HG02973 (cell line): ENCODE results near the gene CHD5.

Experiments
- ATAC-seq: cut with Tn5 transposase; IDR thresholded peaks from one replicate; pipeline ENCODE4 v1.9.1; 2021; ENCODE audit warnings: moderate library complexity; ENCODE audit not compliant: unreplicated experiment

CHD5 gene

DNA sequence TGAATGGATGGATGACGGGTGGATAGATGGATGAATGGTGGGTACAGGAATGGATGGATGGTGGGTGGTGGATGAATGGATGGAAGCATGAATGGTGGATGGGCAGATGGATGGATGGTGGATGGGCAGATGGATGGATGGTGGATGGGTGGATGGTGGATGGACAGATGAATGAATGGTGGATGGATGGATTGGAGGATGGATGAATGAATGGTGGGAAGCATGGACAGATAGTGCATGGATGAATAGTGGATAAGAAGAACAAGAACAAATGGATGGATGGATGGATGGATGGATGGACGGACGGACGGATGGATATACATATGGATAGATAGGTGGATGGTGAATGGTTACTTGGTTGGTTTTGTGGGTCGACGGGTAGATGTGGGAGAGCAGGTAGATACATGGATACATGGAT, 4.7 kb downstream of the CHD5 start:
- ATAC-seq, result no peak

DNA sequence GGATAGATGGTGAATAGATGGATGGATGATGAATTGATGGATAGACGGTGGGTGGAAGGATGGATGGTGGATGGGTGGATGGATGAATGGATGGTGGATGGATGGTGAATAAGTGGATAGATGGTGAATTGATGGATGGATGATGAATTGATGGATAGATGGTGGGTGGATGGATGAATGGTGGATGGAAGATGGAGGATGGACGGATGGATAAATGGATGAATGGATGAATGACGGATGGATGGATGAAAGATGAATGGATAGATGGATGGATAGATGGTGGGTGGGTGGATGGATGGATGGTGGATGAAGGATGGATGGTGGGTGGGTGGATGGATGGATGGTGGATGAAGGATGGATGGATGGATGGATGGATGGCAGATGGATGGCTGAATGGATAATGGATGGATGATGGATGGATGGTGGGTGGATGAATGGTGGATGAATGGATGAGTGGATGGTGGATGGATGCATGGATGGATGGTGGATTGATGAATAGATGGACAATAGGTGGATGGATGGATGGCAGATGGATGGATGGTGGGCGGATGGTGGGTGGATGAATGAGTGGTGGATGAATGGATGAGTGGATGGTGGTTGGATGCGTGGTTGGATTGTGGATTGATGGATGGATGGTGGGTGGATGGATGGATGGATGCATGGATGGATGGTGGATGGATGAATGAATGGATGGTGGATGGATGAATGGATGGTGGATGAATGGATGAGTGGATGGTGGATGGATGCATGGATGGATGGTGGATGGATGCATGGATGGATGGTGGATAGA, 5.3 kb downstream of the CHD5 start:
- ATAC-seq, result no peak

DNA sequence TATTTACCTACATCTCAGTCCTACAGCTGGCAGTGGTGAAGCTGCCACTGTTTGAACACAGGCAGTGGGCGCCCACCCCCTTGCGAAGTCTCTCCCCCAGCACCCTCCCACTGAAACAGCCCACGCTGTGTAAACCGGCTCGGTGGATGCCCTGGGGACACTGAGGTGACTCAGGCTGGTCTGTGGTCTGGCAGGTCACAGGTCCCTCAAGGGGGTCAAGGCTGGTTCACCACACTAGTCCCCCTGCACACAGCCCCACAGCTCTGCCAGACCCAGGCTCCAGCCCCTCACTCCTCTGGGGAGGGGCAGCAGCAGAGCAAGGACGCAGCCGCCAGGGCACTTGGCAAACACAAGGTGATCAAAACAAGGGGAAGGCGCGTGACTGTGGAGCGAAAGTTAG, 7.6 kb downstream of the CHD5 start:
- no peak for ATAC-seq

DNA sequence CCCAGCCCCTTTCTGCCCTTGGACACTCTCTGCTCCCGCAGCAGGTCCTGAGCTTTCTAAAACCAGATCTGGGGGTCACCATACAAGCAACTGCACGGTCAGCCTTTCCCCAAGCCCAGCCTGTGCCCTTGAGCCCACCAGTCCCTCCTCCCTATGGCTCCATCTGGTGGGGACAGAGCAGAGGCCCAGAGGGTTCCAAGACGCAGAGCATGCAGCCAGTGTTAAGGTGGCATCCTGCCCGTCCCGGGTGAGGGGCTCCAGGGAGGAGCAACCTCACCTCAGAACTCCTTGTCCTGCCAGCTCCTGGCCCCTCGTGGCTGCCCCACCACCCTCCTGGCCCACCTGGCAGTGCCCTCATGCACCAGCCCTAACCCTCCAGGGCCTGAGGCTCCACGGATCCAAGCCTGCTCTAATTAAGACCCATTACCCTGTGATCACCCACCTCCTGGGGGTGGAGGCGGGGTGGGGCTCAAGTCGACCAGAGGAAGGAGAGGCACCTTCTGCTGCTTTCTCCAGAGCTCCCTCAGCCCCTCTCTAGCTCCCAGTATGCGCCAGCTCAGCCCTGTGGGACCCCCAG, 8.5 kb downstream of the CHD5 start:
- ATAC-seq, result no peak

DNA sequence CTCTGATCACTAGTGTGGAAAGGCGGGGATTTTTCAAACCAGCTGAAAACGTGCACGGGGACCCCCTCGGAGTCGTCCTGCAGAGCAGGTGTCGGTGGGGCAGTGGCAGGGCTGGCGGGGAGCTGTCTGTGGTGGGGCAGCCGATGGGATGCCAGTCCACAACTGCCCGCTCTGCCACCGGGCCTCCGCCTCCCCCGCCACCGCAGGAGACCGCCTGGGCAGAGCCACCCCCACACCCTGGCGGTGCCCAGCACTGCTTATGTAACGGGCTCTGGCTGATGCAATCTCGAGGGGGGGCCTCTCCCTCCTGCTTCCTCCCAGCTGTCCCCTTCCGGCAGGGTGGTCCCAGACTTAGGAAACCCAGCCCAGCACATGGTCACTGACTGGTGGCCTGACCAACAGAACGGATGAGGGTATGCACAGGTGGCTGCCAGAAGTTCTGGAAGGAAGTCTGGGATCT, 9.3 kb downstream of the CHD5 start:
- ATAC-seq, result no peak

DNA sequence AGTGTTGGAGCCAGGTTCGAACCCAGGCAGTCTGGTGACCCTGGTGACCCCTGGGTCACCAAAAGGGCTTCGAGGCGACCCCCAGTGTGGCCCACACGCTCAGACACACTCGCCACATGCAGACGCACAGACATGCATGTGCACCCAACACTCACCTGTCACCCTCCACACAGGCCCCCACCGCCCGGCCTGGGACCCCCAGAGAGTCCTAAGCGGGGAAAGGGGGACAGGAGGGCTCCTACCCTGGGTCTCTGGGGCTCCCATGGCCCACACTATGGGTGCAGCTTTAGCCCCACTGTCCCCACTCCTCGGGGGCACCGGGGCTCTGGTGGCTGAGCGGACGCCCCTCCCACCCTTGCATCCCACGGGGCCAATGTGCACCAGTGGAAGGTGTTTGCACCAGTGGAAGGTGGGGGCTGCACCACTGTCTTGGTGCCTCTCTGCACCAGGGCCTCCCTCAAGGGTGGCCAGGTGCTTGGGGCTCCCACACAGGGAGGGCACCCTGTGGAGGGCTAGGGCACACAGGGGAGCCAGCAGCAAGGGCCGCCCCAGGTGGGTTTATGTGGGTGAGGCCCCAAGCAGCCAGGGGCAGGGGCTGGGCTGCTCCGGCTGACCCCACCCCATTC, 9.9 kb downstream of the CHD5 start:
- ATAC-seq, result no peak

DNA sequence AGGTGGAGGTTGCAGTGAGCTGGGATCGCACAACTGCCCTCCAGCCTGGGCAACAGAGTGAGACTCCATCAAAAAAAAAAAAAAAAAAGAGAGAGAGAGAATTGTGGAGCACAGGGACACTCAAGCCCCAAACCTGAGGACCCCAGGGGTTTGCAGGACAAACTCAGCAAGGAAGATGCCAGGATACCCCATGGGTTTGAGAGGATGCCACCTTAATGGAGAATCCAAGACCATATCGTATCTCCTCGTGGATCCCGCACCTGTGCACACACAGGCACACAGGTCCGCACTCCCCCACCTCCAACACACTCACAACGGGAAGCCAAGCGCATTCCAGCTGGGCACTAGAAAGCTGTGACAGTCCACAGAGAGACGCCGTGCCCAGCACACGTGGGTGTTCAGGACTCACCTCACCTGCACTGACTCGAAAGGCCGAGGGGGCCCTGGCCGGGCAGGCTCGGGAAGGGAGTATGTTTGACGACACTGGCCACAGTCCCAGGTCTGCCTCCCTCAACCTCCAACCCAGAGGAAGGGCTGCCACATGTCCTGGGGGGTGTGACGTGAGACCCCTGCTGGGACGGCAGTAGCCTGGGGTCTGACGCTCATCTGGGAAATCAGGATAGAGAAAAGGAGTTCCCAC, 11.1 kb downstream of the CHD5 start:
- no peak for ATAC-seq

DNA sequence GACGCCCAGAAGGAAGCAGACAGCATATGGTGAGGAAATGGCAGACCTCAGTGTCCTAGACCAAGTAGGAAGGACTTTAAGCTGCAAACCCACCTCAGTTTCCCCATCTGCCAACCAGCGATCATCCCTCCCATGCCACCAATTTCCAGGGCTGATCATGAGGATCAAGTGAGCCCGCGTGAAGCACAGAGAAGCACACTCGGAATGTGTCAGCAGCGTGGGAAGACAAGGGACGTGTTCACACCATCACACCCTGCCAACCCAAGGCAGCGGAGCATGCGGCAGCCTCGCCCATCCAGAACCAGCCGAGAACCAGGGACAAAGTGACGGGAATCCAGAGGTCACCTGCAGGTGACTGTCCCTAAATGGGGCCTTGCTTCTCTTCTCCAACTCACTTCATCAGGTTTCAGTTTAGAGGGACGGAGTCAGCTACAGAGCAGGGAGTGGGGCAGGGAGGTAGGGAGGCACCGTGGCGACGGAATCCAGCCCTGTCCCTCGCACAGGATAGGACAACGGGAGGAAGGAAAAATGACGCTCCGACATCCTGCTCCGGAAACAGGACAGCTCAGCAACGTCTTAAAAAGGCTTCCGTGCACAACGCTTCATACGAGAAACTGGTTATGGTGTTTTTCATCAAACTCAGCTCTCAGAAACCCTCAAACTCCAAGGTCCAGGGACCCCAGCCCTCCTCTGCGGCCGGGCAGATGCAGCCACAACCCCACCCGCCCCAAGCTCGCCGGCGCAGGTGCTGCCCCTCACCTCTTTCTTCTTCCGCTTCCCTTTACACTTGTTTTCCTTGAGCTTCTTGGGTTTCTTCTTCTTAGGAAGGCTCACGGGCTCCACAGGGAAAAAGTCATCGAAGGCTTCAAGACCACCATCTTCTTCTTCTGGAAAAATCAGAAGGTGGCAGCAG, 12.5 kb downstream of the CHD5 start:
- ATAC-seq, result no peak

DNA sequence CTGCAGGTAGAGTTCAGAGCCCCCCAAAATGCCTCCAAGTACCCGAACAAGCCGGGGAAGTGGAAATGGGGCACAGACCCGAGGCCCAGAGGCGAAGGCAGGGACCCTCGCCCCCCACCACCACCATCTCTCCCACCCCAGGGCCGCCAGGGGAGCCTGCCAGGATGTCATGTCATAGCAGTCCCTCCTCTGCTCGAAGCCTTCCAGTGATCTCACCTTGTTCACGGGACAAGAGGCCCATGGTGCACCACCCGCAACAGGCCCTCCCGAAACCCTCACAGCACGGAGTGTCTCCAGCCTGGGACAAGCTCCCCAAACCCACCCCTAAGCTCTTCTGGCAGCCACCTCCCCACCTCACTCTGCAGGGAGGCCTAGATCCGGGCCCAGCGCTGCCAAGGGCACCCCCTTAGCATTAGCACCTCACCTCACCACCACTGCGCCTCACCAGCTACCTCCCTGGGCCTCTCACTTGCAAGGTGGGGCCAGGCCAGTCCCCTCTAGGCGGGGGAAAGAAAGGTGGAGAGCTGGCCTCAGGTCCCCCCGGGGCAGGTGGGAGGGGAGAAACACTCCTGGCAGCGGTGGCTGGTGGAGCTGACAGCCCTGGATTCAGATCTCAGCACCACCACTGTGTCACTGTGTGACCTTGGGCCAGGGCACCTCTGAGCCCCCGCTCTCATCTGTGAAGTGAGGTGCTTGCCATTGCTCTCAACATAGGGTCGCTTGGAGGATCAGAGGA, 13.3 kb downstream of the CHD5 start:
- ATAC-seq, result no peak

DNA sequence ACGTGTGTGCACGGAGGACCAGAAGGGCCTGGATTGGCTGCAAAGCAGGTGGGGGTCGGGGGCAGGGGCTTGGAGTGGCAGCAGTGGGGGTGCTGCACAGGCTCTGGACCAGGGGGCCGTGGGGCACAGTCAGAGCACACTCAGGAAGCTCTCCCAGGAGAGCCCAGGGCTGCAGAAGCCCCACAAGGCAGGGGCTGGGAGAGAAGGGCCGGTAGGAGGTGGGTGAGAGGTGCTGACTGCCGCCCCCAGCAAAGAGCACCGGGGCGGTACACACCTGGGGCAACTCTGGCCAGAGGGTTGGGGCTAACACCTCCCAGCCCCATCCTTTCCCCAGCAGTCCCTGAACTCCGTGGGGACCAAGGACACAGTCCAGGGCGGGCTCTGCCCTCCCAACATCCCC, 13.9 kb downstream of the CHD5 start:
- ATAC-seq, result no peak

DNA sequence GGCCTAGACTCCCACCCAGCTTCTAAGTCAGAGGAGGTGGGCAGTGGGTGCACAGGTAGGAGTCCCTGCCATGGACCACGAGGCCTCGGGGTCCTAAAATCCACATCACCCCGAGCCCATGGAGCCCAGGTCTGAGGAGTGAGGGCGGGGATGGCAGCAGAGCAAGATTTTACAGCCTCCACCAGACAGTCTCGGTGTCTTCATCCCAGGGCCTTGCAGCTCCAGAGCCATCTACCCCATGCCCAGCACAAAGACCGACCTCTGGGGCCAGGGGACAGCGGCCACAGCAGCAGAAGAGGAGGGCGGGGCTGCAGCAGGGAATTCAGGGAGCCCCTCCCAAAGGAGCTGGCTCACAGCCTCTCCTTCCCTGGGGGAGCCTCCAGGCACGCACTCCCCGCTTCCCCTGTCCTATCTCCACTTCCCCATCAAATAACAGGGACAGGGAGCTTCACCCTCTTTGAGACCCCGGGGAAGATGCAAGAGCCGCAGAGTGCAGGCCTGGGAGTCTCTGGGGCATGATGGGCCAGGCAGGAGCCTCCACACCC, 14.6 kb downstream of the CHD5 start:
- no peak for ATAC-seq

DNA sequence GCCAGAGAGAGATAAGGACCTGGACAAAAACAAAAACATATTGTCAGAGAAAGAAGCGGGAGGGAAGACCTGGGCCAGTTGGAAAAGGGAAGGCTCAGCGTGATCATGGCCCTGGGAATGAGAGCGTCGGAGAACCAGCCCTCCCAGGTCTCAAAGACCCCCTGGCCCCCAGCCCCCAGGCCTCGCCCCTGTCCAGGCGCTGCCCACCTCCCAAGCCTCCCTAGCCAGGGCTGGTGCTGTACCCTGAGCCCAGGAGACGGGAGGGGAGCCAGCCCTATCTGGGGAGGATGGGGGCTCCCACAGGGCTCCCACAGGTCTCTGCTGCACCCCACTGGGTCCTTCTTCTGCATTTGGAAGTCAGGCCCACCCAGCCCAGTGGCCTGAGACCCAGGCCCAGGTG, 15.1 kb downstream of the CHD5 start:
- no peak for ATAC-seq

DNA sequence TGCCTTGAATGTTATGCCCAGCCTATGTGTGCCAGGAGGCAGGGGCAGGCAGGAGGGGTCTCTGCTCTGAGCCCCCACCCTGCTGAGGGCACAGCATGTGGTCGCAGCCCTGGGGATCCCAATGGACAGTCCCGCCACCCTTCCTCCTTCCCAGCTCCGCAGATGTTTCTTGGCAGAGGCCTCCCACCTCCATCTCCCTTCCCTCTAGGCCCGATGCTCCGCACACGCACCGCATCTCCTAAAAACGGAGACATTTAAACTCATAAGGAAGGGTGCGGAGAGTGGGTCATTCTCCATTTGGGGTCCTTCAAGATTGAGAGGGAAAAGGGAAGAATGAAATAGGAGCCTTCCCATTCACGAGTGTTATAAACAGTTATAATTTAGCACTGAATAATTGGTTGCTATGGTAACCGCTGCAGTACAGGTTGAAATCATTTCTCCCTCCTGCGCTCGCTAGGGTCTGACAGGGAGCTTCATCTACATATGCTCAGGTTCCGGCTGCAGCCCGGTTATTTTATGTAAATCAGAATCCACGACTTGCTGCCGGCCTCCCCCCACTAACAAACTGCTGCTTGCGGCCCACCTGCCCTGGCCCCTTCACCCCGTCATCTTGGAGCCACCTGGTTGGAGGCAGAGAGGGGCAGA, 16.0 kb downstream of the CHD5 start:
- no peak for ATAC-seq

DNA sequence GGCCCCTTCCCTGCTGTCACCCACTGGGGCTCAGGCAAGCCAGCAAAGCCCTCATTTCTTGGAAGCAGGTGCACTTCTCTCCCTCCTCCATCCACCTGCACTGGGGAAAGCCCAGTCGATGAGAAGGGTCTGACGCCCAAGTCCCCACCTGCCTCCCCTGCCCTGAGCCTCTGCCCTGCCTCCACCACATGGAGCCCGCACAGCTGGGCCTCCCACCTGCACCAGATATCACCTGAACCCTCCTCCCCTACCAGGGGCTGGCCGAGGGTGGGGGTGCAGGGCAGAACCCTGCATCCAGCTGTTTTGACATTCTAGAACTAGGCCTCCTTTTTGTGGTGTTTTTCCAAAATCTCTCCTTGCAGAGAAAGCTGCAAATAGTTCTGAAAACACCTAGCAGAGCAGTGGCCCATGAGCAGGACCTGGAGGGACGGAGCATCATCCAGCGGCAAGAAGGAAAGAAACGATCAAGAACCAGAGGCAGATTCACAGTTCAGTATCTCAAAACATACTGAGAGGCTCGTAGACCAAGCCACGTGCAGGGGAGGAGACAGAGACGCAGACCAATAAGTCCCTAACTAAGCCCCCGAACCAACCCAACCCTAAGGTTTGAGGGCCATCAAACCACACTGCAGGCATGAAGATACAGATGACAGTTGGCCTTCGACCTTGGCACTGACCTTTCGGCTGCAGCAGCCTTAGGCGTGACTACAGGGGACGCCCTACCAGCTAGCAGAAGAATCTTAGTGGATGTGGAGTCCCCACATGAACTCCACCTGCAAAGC, 16.7 kb downstream of the CHD5 start:
- no peak for ATAC-seq

DNA sequence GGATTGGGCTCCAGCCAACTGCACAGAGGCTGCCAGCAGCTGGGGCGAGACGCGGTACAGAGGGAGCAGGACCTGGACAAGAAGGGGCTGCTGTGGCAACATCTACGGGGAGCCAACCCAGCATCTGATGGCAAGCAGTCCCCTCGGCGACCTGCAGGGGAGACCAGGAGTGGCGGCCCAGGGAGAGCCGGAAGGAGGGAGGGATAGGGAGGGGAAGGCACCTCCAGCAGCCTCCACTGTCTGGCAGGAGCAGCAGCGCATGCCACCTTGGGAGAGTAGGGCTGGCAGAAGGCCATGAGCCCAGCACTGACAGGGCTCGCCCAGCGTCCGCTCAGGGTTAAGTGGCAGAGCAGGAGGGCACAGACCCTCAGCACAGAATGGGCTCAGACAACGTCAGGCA, 17.3 kb downstream of the CHD5 start:
- ATAC-seq, result no peak

DNA sequence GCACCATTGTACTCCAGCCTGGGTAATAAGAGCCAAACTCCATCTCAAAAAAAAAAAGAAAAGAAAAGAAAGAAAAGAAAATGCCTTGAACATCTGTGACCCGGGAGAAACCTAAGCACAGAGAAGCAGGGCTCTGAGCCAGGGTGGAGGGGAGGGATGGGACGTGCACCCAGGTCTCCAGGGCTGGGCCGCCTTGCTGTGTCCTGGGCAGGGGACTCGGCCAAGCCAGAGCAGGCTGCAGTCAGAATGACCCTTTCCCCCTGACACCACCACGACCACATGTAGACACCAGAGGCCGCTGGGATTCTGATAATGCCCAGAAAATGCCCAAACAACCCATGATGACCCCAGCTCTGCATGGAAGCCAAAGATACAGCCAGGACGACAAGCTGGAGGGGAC, 17.8 kb downstream of the CHD5 start:
- no peak for ATAC-seq

DNA sequence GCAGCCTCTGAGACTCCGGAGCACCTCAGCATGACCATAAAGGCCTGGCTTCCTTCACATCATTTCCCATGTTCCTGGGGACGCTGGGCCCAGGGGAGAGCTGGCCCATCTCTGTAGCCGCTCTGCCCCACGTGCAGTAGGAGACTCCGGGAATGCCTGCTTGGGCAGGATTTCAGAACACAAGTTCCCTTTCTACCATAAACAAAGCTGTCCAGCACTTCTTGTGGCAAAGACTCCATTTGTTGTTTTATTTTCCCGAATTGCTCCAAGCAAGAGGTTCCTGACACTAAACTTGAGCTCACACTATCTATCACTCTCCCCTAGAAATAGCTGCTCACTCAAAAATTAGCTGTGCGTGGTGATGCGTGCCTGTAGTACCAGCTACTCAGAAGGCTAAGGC, 21.9 kb downstream of the CHD5 start:
- ATAC-seq, result no peak

DNA sequence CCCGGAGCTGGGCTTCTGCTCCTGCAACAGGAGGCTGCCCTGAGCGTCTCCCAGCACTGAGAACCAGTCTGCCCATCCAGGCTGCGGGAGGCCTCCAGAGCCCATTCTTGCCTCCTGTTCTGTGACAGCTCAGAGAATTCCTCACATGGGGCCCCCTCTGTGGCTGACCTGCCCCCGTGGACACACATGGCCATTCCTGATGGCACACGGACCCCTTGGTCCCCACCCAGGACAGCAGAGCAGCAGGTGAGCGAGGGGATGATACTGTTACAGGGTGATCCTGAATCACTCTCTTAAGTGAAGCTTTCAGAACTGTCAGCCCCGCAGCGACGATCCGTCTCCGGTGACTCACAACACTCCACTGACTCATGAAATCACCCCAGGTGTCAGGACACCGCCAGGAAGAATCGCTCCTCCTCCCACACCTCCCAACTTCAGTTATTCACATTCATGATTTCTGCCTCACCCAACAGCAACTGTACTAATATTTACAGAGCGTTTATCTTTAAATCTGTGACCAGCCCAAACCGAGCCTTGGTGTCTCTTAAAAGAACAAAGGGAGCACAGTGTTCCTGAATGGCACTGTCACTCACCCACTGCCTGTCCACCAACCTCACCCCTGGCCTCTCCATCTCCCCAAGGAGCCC, 22.5 kb downstream of the CHD5 start:
- no peak for ATAC-seq
